Coronary artery (tissue), 2 donors: ENCODE measurements around the gene IFT81.
"Not testable (repeated sequence)": the region's sequence is repeated elsewhere in the genome, so short reads cannot be mapped to it uniquely, and the experiment has no call there.

Experiments used
- DNase-seq: peaks from one replicate; pipeline ENCODE4 v3.0.0-alpha.2; 2017; ENCODE audit warnings: low spot score
- H3K27ac ChIP-seq, 2 donors: fragments of 200-600 bp; sonication (generic); one replicate each; pipeline ENCODE4 v1.5.1; 2016 to 2019
- H3K4me3 ChIP-seq: fragments of 200-600 bp; sonication (generic); 2 replicates; pipeline ENCODE4 v1.5.1; 2016; ENCODE audit warnings: mild to moderate bottlenecking, moderate library complexity
- TF ChIP-seq, protein P1 (sequence below): fragments of 200-600 bp; sonication (generic); IDR thresholded peaks from one replicate; pipeline ENCODE4 v1.5.1; 2019; ENCODE audit warnings: antibody characterized with exemption

The IFT81 gene

DNA sequence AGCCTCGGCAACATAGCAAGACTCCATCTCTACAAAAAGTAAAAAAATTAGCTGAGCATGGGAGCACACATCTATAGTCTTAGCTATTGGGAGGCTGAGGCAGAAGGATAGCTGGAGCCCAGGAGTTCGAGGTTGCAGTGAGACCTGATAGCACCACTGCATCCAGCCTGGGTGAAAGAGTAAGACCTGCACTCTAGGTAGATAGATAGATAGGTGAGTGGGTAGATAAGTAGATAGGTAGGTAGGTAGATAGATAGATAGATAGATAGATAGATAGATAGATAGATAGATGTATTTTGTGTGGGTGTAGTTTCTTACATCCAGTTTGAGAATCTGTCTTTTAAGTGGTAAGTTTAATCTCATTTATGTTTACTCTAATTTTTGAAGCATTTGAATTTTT is 72.8 kb downstream of the IFT81 start:
- no peak for DNase-seq
- Histone ChIP-seq H3K4me3 (no peak overlapping the region), H3K27ac (no peak overlapping the region)
- TF ChIP-seq, protein P1, sequence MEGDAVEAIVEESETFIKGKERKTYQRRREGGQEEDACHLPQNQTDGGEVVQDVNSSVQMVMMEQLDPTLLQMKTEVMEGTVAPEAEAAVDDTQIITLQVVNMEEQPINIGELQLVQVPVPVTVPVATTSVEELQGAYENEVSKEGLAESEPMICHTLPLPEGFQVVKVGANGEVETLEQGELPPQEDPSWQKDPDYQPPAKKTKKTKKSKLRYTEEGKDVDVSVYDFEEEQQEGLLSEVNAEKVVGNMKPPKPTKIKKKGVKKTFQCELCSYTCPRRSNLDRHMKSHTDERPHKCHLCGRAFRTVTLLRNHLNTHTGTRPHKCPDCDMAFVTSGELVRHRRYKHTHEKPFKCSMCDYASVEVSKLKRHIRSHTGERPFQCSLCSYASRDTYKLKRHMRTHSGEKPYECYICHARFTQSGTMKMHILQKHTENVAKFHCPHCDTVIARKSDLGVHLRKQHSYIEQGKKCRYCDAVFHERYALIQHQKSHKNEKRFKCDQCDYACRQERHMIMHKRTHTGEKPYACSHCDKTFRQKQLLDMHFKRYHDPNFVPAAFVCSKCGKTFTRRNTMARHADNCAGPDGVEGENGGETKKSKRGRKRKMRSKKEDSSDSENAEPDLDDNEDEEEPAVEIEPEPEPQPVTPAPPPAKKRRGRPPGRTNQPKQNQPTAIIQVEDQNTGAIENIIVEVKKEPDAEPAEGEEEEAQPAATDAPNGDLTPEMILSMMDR, result no peak

DNA sequence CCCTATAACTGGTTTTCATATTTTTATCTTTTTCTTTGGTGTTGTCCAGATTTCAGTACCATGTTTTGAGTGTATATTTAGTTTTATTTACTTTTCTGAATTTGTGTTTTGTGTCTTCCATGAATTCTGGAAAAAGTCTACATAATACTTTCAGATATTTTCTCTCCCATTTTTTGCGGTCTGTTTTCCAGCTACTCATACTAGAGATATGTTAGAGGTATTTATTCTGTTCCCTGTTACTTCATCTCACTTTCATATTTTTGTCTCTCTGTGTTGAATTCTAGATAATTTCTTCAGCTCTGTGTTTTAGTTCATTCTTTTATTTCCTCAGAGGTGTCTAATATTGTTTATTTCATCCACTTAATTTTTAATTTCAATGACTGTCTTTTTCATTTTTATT is 74.2 kb downstream of the IFT81 start:
- Histone ChIP-seq H3K4me3 (no peak overlapping the region), H3K27ac (no peak overlapping the region)
- no peak for DNase-seq
- TF ChIP-seq, protein P1, result no peak

DNA sequence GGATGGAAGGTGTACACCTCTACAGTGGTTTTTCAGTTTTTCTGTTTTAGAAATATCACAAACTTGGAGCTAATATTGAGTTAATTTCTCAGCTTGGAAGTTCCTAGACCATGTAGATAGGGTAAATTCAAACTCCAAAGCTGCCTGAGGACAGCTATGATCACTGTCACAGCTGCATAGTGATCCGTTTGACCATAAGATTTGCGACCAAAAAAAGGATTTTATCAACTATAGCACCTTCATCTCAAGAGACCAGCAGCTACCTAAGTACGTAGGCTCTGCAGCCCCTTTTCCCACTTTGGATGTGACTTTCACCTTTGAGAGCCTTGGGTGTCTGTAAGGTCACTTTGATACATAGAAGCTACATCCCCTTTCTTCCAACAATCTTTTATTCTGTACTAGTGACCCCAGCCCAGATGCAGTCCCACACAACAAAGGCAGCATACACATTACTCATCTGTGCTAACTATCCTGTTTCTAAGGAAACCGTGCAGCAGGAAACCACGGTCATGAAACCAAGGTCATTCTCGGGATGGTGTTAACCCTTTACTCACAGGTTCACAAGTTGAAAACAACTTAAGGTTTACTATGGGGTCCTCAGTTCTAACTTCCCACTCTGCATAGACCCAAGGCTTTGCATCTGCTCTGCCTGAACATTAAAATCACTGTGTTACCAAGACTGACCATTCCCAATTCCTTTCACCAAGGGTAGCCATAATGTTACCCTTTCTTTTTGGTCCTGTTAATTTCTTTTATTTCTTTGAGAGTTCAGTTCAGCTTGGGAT is 75.4 kb downstream of the IFT81 start:
- DNase-seq, result no peak
- no peak overlapping the region for H3K27ac ChIP-seq
- TF ChIP-seq, protein P1, result no peak

DNA sequence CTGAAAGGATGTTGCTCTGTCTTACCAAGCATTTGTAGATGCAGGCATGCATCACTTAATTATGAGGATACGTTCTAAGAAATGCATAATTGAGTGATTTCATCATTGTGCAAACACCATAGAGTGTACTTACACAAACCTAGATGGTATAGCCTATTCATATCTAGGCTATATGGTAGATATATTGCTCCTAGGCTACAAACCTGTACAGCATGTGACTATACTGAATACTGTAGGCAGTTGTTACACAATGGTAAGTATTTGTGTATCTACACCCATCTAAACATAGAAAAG is 75.9 kb downstream of the IFT81 start:
- TF ChIP-seq, protein P1, result no peak
- no peak overlapping the region for H3K4me3 ChIP-seq
- DNase-seq, result no peak
- no peak overlapping the region for H3K27ac ChIP-seq

More for the DNA sequence above, 75.4 kb downstream of the IFT81 start:
- no peak overlapping the region for H3K4me3 ChIP-seq

DNA sequence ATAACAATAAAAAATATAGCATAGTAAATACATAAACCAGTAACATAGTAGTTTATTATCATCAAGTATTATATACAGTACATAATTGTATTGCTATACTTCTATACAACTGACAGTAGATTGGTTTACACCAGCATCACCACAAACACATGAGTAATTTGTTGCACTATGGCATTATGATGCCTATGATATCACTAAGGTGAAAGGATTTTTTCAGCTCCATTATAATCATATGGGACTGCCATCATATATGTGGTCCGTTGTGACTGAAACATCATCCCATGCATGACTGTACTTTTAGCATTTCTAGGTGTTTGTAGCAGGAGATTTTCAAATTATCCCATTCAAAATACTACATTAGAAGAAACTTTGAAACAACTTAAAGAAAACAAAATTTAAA is 77.8 kb downstream of the IFT81 start:
- TF ChIP-seq, protein P1, result no peak
- H3K27ac ChIP-seq, result no peak overlapping the region
- no peak overlapping the region for H3K4me3 ChIP-seq
- DNase-seq, result no peak

DNA sequence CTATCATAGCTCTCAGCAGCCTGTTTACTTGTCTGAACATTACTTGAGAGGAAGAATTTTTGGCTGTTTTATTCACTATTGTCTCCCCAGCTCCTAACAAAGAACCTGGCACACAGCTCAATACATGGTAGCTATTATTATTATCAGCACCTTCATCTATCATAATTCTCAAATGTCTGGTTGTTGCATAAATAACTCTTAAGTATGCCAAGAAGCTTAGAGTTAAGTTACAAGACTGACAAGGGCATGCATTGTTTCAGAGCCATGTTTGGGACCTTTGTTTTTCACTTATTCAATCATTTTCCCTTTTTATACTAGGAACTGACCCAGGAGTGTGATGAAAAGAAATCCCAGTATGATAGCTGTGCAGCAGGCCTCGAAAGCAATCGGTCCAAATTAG is 79.4 kb downstream of the IFT81 start:
- TF ChIP-seq, protein P1, result no peak
- DNase-seq, result no peak
- no peak overlapping the region for H3K4me3 ChIP-seq
- no peak overlapping the region for H3K27ac ChIP-seq

DNA sequence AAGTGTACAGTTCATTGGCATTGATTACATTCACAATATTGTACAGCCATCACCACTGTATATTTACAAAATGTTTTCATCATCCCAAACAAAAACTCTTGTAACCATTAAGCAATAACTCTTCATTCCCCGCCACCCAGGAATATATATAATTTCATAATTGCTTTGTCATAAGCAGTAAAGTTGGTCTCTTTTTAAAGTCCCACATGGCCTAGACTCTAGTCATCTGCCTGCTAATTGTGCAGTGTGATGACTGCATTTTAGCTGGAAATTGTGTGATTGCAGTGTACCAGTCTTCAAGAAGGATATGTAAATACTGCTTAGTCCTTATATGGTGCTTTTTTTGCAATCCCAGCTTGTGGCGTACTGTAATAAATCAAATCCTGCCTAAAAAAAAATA is 81.8 kb downstream of the IFT81 start:
- DNase-seq, result no peak
- Histone ChIP-seq H3K27ac (no peak overlapping the region), H3K4me3 (no peak overlapping the region)
- TF ChIP-seq, protein P1, result no peak

DNA sequence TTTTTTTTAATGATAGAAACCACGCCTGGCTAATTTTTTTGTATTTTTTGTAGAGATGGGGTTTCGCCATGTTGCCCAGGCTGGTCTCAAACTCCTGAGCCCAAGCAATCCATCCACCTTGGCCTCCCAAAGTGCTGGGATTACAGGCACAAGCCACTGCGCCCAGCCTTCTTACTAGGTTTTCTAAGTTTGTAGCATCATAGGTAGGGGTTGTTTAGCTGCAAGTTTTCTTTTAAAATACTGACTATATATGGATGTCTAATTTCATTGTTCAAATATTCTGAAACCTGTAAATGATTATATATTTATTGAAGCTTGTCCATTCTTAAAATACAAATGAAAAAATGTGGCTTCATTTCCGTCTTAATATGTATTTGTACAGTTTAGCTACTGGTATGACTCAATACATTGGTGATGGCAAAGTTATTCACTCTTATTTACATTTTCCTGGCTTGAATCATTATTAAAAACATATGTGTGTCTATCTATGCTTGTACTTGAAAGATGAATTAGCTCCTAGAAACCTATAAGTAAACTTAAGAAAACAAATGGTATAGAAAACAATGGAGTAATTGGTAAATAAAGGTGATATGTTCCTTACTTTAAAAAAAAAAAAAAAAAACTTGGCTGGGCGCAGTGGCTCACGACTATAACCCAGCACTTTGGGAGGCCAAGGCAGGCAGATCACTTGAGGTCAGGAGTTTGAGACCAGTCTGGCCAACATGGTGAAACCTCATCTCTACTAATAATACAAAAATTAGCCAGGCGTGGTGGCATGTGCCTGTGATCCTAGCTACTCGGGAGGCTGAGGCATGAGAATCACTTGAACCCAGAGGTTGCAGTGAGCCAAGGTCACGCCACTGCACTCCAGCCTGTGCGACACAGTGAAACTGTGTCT is 87.7 kb downstream of the IFT81 start:
- DNase-seq, H3K4me3 ChIP-seq, H3K27ac ChIP-seq: not testable (repeated sequence)
